Stimulated activated CD4-positive, alpha-beta T cell treated with anti-CD3 and anti-CD28 coated beads, Interleukin-12 subunit alpha, Interleukin-12 subunit beta, amount 100 ng/mL, for 4 hours (primary cell): ENCODE measurements around the gene CHST11.

Experiments
- DNase-seq: peaks from one replicate; pipeline ENCODE4 v3.0.0-alpha.2; 2020

Gene CHST11

GRCh38 chr12:104434129-104434528, 22.6 kb upstream of the CHST11 start:
- DNase-seq = no peak

- DNase-seq = no peak
Observed at GRCh38 chr12:104435175-104435574, 21.6 kb upstream of the CHST11 start.

DNA sequence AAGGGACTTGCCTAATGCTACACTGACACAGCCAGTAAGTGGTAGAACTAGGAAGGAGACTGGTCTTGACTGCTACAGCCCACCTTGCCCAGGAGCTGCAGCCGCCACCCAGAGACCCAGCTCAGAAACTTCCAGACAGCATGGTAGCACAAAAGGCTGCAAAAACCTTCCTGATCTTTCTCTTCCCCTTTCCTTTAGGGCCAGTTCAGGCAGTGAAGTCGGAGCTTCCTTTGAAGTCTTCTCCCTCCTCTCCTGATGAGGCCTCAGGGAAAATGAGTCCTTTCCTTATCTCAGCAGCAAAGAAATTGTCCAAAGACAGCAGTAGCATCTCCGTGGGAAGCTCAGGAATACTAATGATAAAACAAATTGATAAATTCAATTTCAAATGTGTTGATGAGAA, 21.0 kb upstream of the CHST11 start:
- no peak for DNase-seq

GRCh38 chr12:104436790-104437189, 20.0 kb upstream of the CHST11 start:
- DNase-seq = no peak

DNA sequence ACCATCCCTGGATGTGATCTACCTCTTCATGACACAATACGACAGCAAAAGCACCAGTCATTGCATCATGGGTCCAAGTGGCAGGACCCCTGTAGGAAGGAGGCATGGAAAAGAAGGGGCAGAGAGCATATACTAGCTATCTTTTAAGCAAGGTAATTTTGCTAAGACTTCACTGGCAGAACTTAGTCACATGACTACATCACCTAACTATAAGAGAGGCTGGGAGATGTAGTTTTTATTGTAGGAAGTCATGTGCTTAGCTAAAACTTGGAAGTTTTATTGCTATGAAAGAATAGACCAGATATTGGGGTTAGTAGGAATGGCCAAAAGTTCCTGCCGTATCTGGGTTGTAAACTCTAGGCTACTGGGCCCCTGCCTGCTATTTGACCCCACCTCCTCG, 18.6 kb upstream of the CHST11 start:
- DNase-seq = no peak

- no peak for DNase-seq
Observed at GRCh38 chr12:104439137-104439536, 17.6 kb upstream of the CHST11 start.

DNA sequence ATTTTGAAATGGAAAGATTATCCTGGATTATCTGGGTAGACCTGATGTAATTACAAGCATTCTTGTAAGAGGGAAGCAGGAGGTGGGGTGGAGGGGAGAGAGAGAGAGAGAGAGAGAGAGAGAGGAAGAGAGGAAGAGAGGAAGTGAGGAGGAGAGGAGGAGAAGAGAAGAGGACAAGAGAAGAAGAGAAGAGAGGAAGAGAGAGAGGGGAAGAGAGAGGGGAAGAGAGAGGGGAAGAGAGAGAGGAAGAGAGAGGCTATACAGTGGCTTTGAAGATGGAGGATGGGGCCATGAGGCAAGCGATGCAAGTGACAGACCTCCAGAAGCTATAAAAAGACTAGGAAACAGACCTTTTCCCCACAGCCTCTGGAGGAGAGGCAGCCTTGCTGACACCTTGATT, 13.7 kb upstream of the CHST11 start:
- no peak for DNase-seq

DNA sequence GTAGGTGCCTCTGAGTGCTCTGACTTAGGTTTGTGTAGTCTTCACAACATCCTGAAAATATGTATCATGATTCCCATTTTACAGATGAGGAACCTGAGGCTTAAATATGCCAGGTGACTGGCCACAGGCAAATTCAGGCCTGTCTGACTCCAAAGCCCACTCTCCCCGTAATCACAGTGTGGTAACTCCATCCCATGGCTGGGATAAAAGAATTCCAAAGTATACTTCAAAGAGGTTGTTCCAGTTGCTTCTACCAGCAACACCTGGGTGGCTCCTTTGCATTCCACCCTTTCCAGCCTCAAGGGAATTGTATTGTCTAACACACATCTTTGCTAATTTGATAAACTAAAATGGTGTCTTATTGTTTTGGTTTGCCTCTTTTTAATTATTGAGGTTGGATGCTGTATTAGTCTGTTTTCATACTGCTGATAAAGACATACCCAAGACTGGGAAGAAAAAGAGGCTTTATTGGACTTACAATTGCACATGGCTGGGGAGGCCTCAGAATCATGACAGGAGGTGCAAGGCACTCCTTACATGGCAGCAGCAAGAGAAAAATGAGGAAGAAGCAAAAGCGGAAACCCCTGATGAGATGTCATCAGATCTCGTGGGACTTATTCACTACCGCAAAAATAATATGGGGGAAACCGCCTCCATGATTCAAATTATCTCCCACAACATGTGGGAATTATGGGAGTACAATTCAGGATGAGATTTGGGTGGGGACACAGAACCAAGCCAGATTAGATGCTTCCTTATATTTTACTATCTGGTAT, 9.9 kb upstream of the CHST11 start:
- no peak for DNase-seq

GRCh38 chr12:104448031-104448430, 8.7 kb upstream of the CHST11 start:
- no peak for DNase-seq

DNA sequence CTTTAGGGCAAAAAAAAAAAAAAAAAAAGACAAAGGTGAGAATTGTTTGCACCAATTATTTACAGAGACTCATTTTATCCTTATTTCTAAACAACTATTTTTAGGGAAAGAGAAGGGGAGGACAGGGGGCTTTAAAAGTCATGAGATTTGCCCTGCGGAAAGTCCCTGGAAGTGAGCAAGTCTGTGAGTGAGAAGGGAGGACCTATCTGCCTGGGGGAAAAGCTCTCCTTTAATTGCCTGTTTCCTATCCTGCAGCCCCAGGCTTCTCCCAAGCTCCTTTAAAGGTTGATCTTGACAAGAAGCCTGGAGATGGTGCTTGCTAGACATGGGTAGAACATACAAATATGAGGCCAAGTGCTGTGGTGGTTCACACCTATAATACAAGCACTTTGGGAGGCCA, 8.3 kb upstream of the CHST11 start:
- DNase-seq = no peak

DNA sequence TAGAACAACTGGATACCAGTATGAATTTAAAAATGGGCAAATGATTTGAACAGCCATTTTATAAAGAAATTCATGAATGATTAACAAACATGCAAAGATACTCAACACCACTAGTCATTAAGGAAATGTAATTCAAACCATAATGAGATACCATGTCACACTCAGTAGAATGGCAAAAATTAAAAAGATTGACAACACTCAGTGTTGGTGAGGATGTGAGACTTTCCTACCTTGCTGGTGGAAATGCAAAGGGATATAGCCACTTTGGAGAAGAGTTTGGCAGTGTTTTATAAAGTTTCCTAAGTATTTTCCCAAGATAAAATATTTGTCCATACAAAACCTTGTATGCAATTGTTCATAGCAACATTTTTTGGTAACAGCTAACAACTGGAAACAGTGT, 6.0 kb upstream of the CHST11 start:
- no peak for DNase-seq

DNA sequence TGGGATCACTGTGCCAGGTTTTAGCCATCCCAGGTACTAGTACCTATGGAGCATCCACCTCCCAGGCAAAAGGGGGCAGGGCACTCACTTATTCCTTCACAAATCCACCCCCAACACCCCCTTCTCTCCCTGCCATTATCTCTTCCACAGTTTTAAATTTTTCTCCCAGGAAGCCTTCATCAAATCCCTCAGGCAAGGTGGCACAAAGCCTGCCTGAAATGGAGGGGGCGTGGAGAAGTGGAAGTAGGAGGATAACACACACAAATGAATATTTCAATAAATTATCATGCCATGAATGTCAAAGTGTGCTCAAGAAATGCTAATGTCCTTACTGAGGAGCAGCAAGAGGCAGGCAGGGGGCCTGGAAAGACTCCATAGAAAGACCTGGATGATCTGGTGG, 4.7 kb upstream of the CHST11 start:
- DNase-seq = no peak

DNA sequence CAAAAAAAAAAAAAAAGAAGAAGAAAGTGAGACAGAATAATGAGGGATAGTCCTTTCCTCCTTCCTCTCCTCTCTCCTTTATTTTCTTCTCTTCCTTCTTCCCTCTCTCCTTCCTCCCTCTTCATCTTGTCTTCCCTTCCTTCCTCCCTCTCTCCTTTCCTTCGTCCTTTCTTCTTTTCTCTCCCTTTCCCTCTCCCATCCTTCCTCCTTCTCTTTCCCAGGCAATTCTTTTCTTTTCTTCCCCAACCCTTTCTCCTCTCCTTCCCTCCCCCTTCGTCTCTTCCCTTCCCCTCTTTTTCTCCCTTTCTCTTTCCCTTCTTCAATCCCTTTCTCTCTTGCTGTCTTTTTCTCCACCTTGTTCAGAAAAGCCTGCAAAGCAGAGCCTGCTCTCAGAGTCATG, 3.6 kb upstream of the CHST11 start:
- no peak for DNase-seq

DNA sequence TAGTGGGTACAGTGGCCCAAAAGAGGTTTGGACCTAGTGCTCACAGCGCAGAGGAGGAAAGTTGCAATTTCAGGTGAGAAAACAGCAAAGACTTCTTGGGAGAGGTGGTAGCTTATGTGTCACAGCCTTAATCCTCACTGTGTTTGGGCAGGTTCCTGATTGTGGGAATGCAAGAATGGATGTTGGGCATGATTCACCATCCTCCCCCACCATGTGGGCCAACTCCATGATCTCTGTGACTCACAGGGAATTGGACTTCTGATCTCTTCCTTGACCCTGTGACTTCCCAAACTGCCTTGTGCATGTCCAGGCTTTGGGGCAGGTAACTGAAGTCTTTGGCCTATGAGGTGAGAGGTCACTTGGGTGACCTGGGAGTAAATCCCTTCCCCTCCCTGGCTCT, 1.8 kb upstream of the CHST11 start:
- no peak for DNase-seq

DNA sequence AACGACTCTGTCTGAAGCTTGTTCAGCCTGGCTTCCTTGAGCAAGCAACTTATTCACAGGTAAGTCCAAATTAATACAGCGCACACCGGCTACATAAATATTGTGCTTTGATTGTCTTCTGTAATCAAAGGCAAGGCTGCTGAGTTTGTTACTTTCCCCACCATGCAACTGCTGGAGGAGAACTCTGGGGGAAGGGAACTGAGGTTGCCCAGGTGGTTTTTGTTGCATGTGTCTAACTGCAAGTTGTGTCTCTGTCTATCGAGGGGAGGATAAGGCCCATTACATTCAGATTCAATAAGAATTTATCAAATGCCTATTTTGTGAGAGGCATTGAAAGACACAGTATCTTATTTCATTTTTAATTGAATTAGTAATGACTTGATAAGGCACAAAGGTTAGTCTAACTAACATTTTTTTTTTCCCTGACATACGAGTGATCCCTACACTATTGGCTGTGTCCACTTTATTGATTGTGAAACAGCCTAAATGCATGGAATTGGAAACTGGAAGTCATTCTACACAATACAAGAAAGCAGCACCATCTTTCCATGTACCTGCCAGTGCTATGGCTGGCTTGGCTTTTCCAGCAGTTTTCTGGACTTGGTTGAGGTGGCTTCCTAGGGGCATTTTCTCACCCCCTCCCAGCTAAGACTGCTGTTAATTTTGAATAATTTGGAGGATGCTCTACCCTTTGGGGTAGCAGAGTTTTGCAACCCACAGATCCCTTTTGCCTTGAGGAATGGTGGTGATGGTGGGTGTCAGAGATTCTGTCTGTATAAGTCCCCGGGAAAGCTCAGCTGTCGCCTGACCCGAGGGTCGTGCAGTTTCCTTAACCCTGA, 951 bp upstream of the CHST11 start:
- no peak for DNase-seq

DNA sequence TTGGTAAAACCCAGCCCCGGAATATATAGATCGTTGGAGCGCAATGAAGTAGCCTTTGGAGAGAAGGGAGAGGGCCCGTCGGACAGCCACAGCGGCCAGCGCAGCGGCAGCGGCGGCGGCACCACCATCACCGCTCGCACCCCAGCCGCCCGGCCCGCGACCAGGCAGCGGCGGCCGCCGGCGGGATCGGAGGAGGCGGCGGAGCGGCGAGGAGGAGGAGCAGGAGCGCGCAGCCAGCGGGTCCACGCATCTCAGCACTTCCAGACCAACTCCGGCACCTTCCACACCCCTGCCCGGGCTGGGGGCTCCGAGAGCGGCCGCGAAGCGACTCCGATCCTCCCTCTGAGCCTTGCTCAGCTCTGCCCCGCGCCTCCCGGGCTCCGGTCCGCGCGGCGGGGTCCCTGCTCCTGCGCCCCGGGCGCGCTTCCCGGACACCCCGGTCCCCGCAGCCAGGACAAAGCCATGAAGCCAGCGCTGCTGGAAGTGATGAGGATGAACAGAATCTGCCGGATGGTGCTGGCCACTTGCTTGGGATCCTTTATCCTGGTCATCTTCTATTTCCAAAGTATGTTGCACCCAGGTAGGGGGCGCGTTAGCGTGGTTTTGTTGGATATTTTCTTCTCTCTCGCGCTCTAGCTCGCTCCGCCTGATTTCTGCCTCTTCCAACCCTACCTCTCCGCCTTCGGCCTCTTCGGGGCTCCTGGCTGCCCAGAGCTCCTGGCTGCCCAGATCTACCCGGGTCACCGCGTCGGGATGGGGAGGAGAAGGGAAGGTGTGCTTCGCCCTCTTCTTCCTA, 400 bp downstream of the CHST11 start:
- peak; percentile 51 for DNase-seq

GRCh38 chr12:104457746-104458693, 1.3 kb downstream of the CHST11 start:
- DNase-seq = peak; percentile 50

GRCh38 chr12:104458694-104459367, 2.1 kb downstream of the CHST11 start:
- DNase-seq = no peak

DNA sequence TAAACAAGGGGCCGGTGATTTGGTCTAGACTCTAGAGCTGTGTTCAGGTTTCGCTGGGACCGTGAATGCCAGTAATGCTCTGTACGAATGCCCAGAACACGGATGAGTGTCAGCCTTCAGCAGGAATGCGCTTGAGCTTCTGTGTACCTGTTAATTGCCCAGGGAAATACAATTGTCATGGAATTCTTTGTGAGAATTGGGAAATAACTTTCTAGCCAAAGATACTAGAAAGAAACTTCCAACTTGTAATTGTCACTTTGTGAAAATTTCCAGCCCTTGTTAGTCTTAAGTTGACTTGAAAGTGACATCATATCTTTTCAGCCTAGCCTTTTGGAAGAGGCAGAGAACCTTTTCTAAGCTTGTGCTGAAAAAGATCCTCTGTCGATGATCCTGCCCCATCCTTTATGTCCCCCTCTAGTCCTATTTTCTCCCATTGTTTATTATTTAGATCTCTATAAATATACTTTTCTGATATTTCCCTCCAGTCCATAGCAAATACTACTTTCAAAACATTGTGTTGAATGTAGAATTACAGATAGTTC, 2.7 kb downstream of the CHST11 start:
- no peak for DNase-seq

DNA sequence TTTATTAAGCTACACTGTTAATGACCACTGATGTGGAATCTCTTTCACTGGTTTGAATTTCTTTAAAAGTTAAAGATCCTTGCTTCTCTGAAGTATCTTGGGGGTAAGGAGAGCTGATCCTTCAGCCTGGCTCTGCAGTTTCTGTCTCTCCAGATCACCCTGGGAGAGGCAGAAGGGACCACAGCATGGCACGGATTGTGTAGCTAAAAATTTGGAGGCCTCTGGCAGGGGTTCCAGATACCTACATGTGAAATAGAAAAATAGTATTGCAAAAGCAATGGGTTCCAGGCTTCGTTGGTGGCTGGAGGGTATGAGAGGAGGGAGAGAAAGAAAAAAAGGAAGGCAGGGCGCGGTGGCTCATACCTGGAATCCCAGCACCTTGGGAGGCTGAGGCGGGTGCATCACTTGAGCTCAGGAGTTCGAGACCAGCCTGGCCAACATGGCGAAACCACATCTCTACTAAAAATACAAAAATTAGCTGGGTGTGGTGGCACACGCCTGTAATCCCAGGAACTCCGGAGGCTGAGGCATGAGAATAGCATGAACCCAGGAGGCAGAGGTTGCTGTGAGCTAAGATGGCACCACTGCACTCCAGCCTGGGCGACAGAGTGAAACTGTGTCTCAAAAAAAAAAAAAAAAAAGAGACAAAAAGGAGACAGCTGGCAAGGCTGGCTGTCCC, 3.4 kb downstream of the CHST11 start:
- no peak for DNase-seq
